HG02642 (cell line): ENCODE results near the gene ABCF2.

Source experiments
- ATAC-seq: cut with Tn5 transposase; IDR thresholded peaks from one replicate; pipeline ENCODE4 v1.9.1; 2021; ENCODE audit warnings: mild to moderate bottlenecking; ENCODE audit not compliant: unreplicated experiment, poor library complexity

The ABCF2 gene

GRCh38 chr7:151226875-151227782 is at the start of gene ABCF2:
Gene ABCF2 (minus strand): TSS chr7:151227205. CDS start chr7:151226458, 747 bp downstream.
- ATAC-seq, result peak; percentile 99

- ATAC-seq, result no peak
These were observed 49.0 kb upstream of the ABCF2 start for GRCh38 chr7:151275813-151276577.

GRCh38 chr7:151274936-151275812 is 48.2 kb upstream of the ABCF2 start:
- no peak for ATAC-seq

GRCh38 chr7:151274396-151274795 is 47.4 kb upstream of the ABCF2 start:
- ATAC-seq, result no peak

- no peak for ATAC-seq
These were observed 46.8 kb upstream of the ABCF2 start for GRCh38 chr7:151273651-151274390.

- no peak for ATAC-seq
These were observed 45.9 kb upstream of the ABCF2 start for GRCh38 chr7:151272877-151273276.

- no peak for ATAC-seq
These were observed 45.4 kb upstream of the ABCF2 start for GRCh38 chr7:151272405-151272804.

GRCh38 chr7:151271699-151272355 is 44.8 kb upstream of the ABCF2 start:
- ATAC-seq, result no peak

GRCh38 chr7:151269511-151269910 is 42.5 kb upstream of the ABCF2 start:
- no peak for ATAC-seq

GRCh38 chr7:151265351-151265931 is 38.4 kb upstream of the ABCF2 start:
- no peak for ATAC-seq

- ATAC-seq, result no peak
These were observed 37.6 kb upstream of the ABCF2 start for GRCh38 chr7:151264615-151265014.

GRCh38 chr7:151261529-151261928 is 34.5 kb upstream of the ABCF2 start:
- ATAC-seq, result no peak

GRCh38 chr7:151260883-151261282 is 33.9 kb upstream of the ABCF2 start:
- ATAC-seq, result no peak

GRCh38 chr7:151260471-151260870 is 33.5 kb upstream of the ABCF2 start:
- no peak for ATAC-seq

- ATAC-seq, result no peak
These were observed 31.0 kb upstream of the ABCF2 start for GRCh38 chr7:151257990-151258389.

GRCh38 chr7:151256410-151257045 is 29.5 kb upstream of the ABCF2 start:
- ATAC-seq, result no peak

- ATAC-seq, result no peak
These were observed 28.4 kb upstream of the ABCF2 start for GRCh38 chr7:151255390-151255789.

- ATAC-seq, result no peak
These were observed 27.8 kb upstream of the ABCF2 start for GRCh38 chr7:151254851-151255250.
